Vagina (tissue), 2 donors: Measurements from ENCODE around the gene NUFIP2.

Source experiments
- POLR2A ChIP-seq, 2 donors: fragments of 450-650 bp; IDR thresholded peaks; one replicate each; pipeline ENCODE4 v1.6.1; 2017; ENCODE audit warnings: antibody characterized with exemption in 2 of 2, mild to moderate bottlenecking in 2 of 2, moderate library complexity in 2 of 2
- POLR2AphosphoS5 ChIP-seq, 2 donors: sonication (generic); formaldehyde crosslinking; IDR thresholded peaks; one replicate each; pipeline ENCODE4 v1.9.0; 2017; ENCODE audit warnings: antibody characterized with exemption in 2 of 2, mild to moderate bottlenecking in 2 of 2, low read depth in 1 of 2; ENCODE audit not compliant: insufficient read depth in 1 of 2
- TF ChIP-seq, protein P1 (sequence below), 3 experiments: fragments of 450-650 bp in 2 of 3; fragments of 200-600 bp in 1 of 3; sonication (generic) in 1 of 3; IDR thresholded peaks; one replicate each; pipeline ENCODE4 v1.5.1; 2017 to 2019; ENCODE audit warnings: antibody characterized with exemption in 3 of 3, mild to moderate bottlenecking in 2 of 3, moderate library complexity in 2 of 3

GRCh38 chr17:29256735-29257466, 37.0 kb downstream of the NUFIP2 start:
- TF ChIP-seq, protein P1, sequence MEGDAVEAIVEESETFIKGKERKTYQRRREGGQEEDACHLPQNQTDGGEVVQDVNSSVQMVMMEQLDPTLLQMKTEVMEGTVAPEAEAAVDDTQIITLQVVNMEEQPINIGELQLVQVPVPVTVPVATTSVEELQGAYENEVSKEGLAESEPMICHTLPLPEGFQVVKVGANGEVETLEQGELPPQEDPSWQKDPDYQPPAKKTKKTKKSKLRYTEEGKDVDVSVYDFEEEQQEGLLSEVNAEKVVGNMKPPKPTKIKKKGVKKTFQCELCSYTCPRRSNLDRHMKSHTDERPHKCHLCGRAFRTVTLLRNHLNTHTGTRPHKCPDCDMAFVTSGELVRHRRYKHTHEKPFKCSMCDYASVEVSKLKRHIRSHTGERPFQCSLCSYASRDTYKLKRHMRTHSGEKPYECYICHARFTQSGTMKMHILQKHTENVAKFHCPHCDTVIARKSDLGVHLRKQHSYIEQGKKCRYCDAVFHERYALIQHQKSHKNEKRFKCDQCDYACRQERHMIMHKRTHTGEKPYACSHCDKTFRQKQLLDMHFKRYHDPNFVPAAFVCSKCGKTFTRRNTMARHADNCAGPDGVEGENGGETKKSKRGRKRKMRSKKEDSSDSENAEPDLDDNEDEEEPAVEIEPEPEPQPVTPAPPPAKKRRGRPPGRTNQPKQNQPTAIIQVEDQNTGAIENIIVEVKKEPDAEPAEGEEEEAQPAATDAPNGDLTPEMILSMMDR (IDR thresholded peaks at IDR 0.05): no peak
- TF ChIP-seq POLR2AphosphoS5 (IDR thresholded peaks at IDR 0.05; ENCODE audit: insufficient read depth in 1 of 2, low read depth in 1 of 2) (no peak), POLR2A (IDR thresholded peaks at IDR 0.05) (no peak)
